CD14-positive monocyte (primary cell): ENCODE results near the gene SLC7A5. TPM values are rescaled to one million over a fixed set of nuclear protein-coding genes. Genes with fewer than 3 reads are reported as not detected.
A peak's percentile ranks its signal among the peaks of the same experiment; 100 is the strongest.

Experiments used
- DNase-seq, 3 donors: peaks; one replicate each; pipeline ENCODE4 v3.0.0-alpha.2; 2011 to 2022
- H2AFZ ChIP-seq: 2 replicates; pipeline ENCODE4 v1.6.0; 2012; ENCODE audit warnings: mild to moderate bottlenecking, low read depth, low read length, inconsistent platforms; ENCODE audit not compliant: insufficient read depth, poor library complexity, severe bottlenecking
- H3K27ac ChIP-seq, 2 donors: 1 replicate in 1 of 2; 2 replicates in 1 of 2; pipeline ENCODE4 v1.5.1; 2012 to 2013; ENCODE audit warnings: low read length in 2 of 2, control low read depth in 1 of 2, inconsistent platforms in 1 of 2, low read depth in 1 of 2, mild to moderate bottlenecking in 1 of 2
- H3K27me3 ChIP-seq, 2 donors: one replicate each; pipeline versions ENCODE4 v1.6.0 to v1.6.1; 2011 to 2013; ENCODE audit warnings: low read length in 2 of 2; ENCODE audit not compliant: control insufficient read depth in 2 of 2, insufficient read depth in 2 of 2
- H3K36me3 ChIP-seq, 2 donors: replicated peaks in 1 of 2; 1 replicate in 1 of 2; 2 replicates in 1 of 2; pipeline versions ENCODE4 v1.5.1 to v1.6.1; 2012 to 2013; ENCODE audit warnings: low read length in 2 of 2, control low read depth in 1 of 2, inconsistent platforms in 1 of 2, mild to moderate bottlenecking in 1 of 2; ENCODE audit not compliant: insufficient read depth in 2 of 2, control insufficient read depth in 1 of 2
- H3K4me1 ChIP-seq, 2 donors: 1 replicate in 1 of 2; 2 replicates in 1 of 2; pipeline versions ENCODE4 v1.5.1 to v1.6.1; 2012 to 2013; ENCODE audit warnings: low read length in 2 of 2, control low read depth in 1 of 2, inconsistent platforms in 1 of 2, mild to moderate bottlenecking in 1 of 2, moderate library complexity in 1 of 2; ENCODE audit not compliant: insufficient read depth in 2 of 2, control insufficient read depth in 1 of 2
- H3K4me2 ChIP-seq: replicated peaks from 2 replicates; pipeline ENCODE3; 2012; ENCODE audit warnings: low read length, moderate library complexity, mild to moderate bottlenecking; ENCODE audit not compliant: poor library complexity, severe bottlenecking; ENCODE audit errors: extremely low read depth
- H3K4me3 ChIP-seq, 3 experiments: fragments of 200-600 bp in 1 of 3; sonication (generic) in 1 of 3; replicated peaks in 1 of 3; 1 replicate in 2 of 3; 2 replicates in 1 of 3; pipeline ENCODE4 v1.5.1; 2011 to 2013; ENCODE audit warnings: low read length in 3 of 3, mild to moderate bottlenecking in 3 of 3, control low read depth in 2 of 3, low read depth in 2 of 3, inconsistent platforms in 1 of 3, moderate library complexity in 1 of 3
- H3K79me2 ChIP-seq: 2 replicates; pipeline ENCODE4 v1.6.0; 2012; ENCODE audit warnings: mild to moderate bottlenecking, control low read depth, inconsistent platforms, low read length, moderate library complexity; ENCODE audit not compliant: insufficient read depth
- H3K9ac ChIP-seq: 2 replicates; pipeline ENCODE4 v1.6.0; 2017; ENCODE audit warnings: low read length, mild to moderate bottlenecking; ENCODE audit not compliant: insufficient read depth, poor library complexity, severe bottlenecking
- H3K9me3 ChIP-seq, 2 donors: replicated peaks in 1 of 2; 1 replicate in 1 of 2; 2 replicates in 1 of 2; pipeline versions ENCODE4 v1.5.1 to v1.6.1; 2012 to 2013; ENCODE audit warnings: low read length in 2 of 2, control low read depth in 1 of 2; ENCODE audit not compliant: control insufficient read depth in 1 of 2, insufficient read depth in 1 of 2
- H4K20me1 ChIP-seq: 2 replicates; pipeline ENCODE4 v1.6.0; 2012; ENCODE audit warnings: mild to moderate bottlenecking, low read length, control low read depth, moderate library complexity; ENCODE audit not compliant: insufficient read depth
- H3K27ac Mint-ChIP-seq, 7 donors: one replicate each; pipeline ENCODE4 v1.8.0; 2020; ENCODE audit warnings: mild to moderate bottlenecking in 7 of 7, mixed read lengths in 7 of 7, moderate library complexity in 6 of 7, inconsistent platforms in 2 of 7
- H3K27me3 Mint-ChIP-seq, 3 donors: one replicate each; pipeline ENCODE4 v1.8.0; 2021 to 2022; ENCODE audit warnings: low read depth in 3 of 3, mild to moderate bottlenecking in 3 of 3, mixed read lengths in 3 of 3, moderate library complexity in 3 of 3, inconsistent platforms in 1 of 3
- H3K36me3 Mint-ChIP-seq, 2 donors: one replicate each; pipeline ENCODE4 v1.8.0; 2020; ENCODE audit warnings: mixed read lengths in 2 of 2, inconsistent platforms in 1 of 2, mild to moderate bottlenecking in 1 of 2
- H3K4me1 Mint-ChIP-seq: one replicate; pipeline ENCODE4 v1.8.0; 2020; ENCODE audit warnings: mild to moderate bottlenecking, mixed read lengths
- H3K4me3 Mint-ChIP-seq, 2 donors: one replicate each; pipeline ENCODE4 v1.8.0; 2020; ENCODE audit warnings: mild to moderate bottlenecking in 2 of 2, mixed read lengths in 2 of 2, moderate library complexity in 1 of 2
- H3K9me3 Mint-ChIP-seq, 7 donors: one replicate each; pipeline ENCODE4 v1.8.0; 2020 to 2022; ENCODE audit warnings: mixed read lengths in 7 of 7, mild to moderate bottlenecking in 6 of 7, moderate library complexity in 6 of 7, inconsistent platforms in 2 of 7
- WGBS: methylation state at CpG from one replicate; pipeline ENCODE4 v1.1.5; 2013; ENCODE audit warnings: missing lambda C conversion rate; ENCODE audit not compliant: insufficient coverage; 5-methylcytosine and 5-hydroxymethylcytosine counted together
- intact Hi-C, 2 donors: fragments of 100-400 bp; cut with micrococcal nuclease; formaldehyde crosslinking; loops; one replicate each; pipeline versions ENCODE4 v1.15.0 to v1.15.1; 2023
- polyA plus RNA-seq, 3 donors: library from polyadenylated mRNA; depleted of rRNA in 1 of 3; unstranded in 2 of 3; stranded (reverse) in 1 of 3; fragments of 300-500 nt in 2 of 3; fragments of >200 nt in 1 of 3; fragmentation: Illumina TruSeq in 2 of 3; gene quantifications; 1 replicate in 2 of 3; 2 replicates in 1 of 3; pipeline ENCODE4 v1.2.3, GENCODE V29; 2012 to 2021
- TF ChIP-seq, protein P1 (sequence below): fragments of 200-600 bp; IDR thresholded peaks from one replicate; pipeline ENCODE4 v1.8.0; 2022; ENCODE audit warnings: antibody characterized with exemption, mild to moderate bottlenecking

The SLC7A5 gene
- polyA plus RNA-seq, 3 donors, result 0.40 to 5.8 (median 1.1) TPM

DNA sequence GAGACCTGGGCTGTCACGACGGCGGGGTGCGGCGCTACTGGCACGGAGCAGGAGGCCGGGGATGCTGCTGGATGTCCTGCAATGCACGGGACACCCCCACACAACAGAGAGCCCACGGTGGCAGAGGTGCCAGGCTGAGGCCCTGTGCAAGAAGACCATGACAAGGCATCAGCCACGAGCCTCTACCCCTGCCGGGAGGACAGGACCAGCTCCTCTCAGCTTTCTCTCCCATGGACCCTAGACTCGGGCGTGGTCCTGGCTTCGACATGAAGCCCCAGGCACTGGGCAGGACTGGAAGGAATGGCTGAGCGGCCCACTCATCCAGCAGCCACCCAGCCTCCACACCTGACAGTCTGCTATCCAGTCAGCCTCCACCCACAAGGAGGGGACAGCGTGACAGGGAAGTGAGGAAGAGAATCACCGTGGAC, 25.6 kb downstream of the SLC7A5 start:
- Mint-ChIP-seq H3K27ac (peak overlapping the region in 1 of 7 donors; percentile 73), H3K9me3 (no peaks in the 10 kb centered on the region), H3K36me3 (peaks cover 11 to 15% of the 10 kb centered on the region in 2 donors), H3K4me1 (no peaks in the 10 kb centered on the region), H3K4me3 (no peak overlapping the region), H3K27me3 (no peaks in the 10 kb centered on the region)
- no peak overlapping the region for H3K4me3 ChIP-seq
- peaks cover 5% of the 10 kb centered on the region for H3K79me2 ChIP-seq
- TF ChIP-seq, protein P1, sequence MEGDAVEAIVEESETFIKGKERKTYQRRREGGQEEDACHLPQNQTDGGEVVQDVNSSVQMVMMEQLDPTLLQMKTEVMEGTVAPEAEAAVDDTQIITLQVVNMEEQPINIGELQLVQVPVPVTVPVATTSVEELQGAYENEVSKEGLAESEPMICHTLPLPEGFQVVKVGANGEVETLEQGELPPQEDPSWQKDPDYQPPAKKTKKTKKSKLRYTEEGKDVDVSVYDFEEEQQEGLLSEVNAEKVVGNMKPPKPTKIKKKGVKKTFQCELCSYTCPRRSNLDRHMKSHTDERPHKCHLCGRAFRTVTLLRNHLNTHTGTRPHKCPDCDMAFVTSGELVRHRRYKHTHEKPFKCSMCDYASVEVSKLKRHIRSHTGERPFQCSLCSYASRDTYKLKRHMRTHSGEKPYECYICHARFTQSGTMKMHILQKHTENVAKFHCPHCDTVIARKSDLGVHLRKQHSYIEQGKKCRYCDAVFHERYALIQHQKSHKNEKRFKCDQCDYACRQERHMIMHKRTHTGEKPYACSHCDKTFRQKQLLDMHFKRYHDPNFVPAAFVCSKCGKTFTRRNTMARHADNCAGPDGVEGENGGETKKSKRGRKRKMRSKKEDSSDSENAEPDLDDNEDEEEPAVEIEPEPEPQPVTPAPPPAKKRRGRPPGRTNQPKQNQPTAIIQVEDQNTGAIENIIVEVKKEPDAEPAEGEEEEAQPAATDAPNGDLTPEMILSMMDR, result no peak
- 93% methylated on average over 14 of the region's 17 CpGs for WGBS
- no peak overlapping the region for H2AFZ ChIP-seq
- no peaks in the 10 kb centered on the region for H4K20me1 ChIP-seq
- no peak overlapping the region for H3K27ac ChIP-seq
- no peak for DNase-seq
- peaks cover 0 to 9% of the 10 kb centered on the region in 2 donors for H3K36me3 ChIP-seq
- no peaks in the 10 kb centered on the region for H3K9me3 ChIP-seq
- intact Hi-C loops, result no loop called here
- H3K4me1 ChIP-seq, result no peaks in the 10 kb centered on the region
- no peaks in the 10 kb centered on the region for H3K27me3 ChIP-seq
- no peak overlapping the region for H3K4me2 ChIP-seq
- no peak overlapping the region for H3K9ac ChIP-seq

GRCh38 chr16:87842209-87842869, 27.0 kb downstream of the SLC7A5 start:
- peaks cover under 1% of the 10 kb centered on the region for H3K4me1 Mint-ChIP-seq
- DNase-seq, result no peak
- peak overlapping the region in 1 of 7 donors; percentile 51 for H3K27ac Mint-ChIP-seq
- no peak overlapping the region for H3K9ac ChIP-seq
- H2AFZ ChIP-seq, result no peak overlapping the region
- no peak overlapping the region for H3K4me3 Mint-ChIP-seq
- TF ChIP-seq, protein P1, result no peak
- no peaks in the 10 kb centered on the region for H3K9me3 ChIP-seq
- 62% methylated on average over 16 of the region's 17 CpGs for WGBS
- no peaks in the 10 kb centered on the region for H3K4me1 ChIP-seq
- H4K20me1 ChIP-seq, result no peaks in the 10 kb centered on the region
- H3K36me3 ChIP-seq, result peaks cover 0 to 14% of the 10 kb centered on the region in 2 donors
- H3K79me2 ChIP-seq, result peaks cover 5% of the 10 kb centered on the region
- H3K4me3 ChIP-seq, result no peak overlapping the region
- H3K4me2 ChIP-seq, result no peak overlapping the region
- H3K27me3 ChIP-seq, result no peaks in the 10 kb centered on the region
- no peaks in the 10 kb centered on the region for H3K9me3 Mint-ChIP-seq
- no peak overlapping the region for H3K27ac ChIP-seq
- no peaks in the 10 kb centered on the region for H3K27me3 Mint-ChIP-seq
- peaks cover 17 to 23% of the 10 kb centered on the region in 2 donors for H3K36me3 Mint-ChIP-seq
- intact Hi-C loops, result no loop called here
